ENCODE results near the gene ATG9B. TPM values are rescaled to one million over a fixed set of nuclear protein-coding genes. Genes with fewer than 3 reads are reported as not detected.

The ATG9B gene
- total and polyA plus RNA-seq, 2 of the 13 experiments (the other 11 are each of a cell fraction or from before 2014, with no cell fraction given), result 0.24 TPM; not detected in 1

GRCh38 chr7:151017953-151018420 is 6.3 kb downstream of the ATG9B start (continued):
- no peak for TF ChIP-seq ZNF577 (CRISPR knock-in tag; IDR thresholded peaks at IDR 0.05; ENCODE audit: borderline replicate concordance, low read depth)
- TF ChIP-seq ZNF18 (CRISPR knock-in tag; IDR thresholded peaks at IDR 0.05; ENCODE audit: insufficient replicate concordance), result no peak
- TF ChIP-seq HOXA7 (CRISPR knock-in tag; IDR thresholded peaks at IDR 0.05), result no peak
- no peak for TF ChIP-seq FOXJ3 (CRISPR knock-in tag; IDR thresholded peaks at IDR 0.05; ENCODE audit: borderline replicate concordance)
- no peak for TF ChIP-seq AGO1 (IDR thresholded peaks at IDR 0.05; ENCODE audit: low read depth, low read length, poor library complexity, severe bottlenecking)
- no peak for TF ChIP-seq IRX3 (CRISPR knock-in tag; IDR thresholded peaks at IDR 0.05; ENCODE audit: borderline replicate concordance, low read depth)
- no peak for TF ChIP-seq MNT (IDR thresholded peaks at IDR 0.05)
- no peak for TF ChIP-seq ZEB1 (IDR thresholded peaks at IDR 0.05; ENCODE audit: insufficient replicate concordance, low read depth)
- TF ChIP-seq SMAD9 (CRISPR knock-in tag; IDR thresholded peaks at IDR 0.05), result no peak
- TF ChIP-seq YEATS4 (CRISPR knock-in tag; IDR thresholded peaks at IDR 0.05; ENCODE audit: borderline replicate concordance), result no peak
- peak; percentile 48; the same call in 1 of the 2 replicates for TF ChIP-seq ZNF777 (CRISPR knock-in tag; IDR thresholded peaks at IDR 0.05)
- 0 out of 2 replicates have a peak, but pooled peaks have one; percentile 25 for TF ChIP-seq DNMT1 (CRISPR knock-in tag; IDR thresholded peaks at IDR 0.05)
- no peak for TF ChIP-seq HMG20B (CRISPR knock-in tag; conservative IDR thresholded peaks at IDR 0.05)
- TF ChIP-seq RFXAP (CRISPR knock-in tag; IDR thresholded peaks at IDR 0.05; ENCODE audit: borderline replicate concordance), result no peak
- TF ChIP-seq SATB2 (CRISPR knock-in tag; IDR thresholded peaks at IDR 0.05), result no peak
- no peak for TF ChIP-seq ZNF652 (CRISPR knock-in tag; IDR thresholded peaks at IDR 0.05; ENCODE audit: borderline replicate concordance, low read depth)
- TF ChIP-seq FLYWCH1 (CRISPR knock-in tag; IDR thresholded peaks at IDR 0.05), result no peak
- no peak for TF ChIP-seq HIC2 (CRISPR knock-in tag; IDR thresholded peaks at IDR 0.05; ENCODE audit: low read depth)
- no peak for TF ChIP-seq ZNF790 (CRISPR knock-in tag; IDR thresholded peaks at IDR 0.05; ENCODE audit: borderline replicate concordance)
- no peak for TF ChIP-seq PRMT3 (CRISPR knock-in tag; IDR thresholded peaks at IDR 0.05; ENCODE audit: borderline replicate concordance, low read depth)
- no peak for TF ChIP-seq ZNF773 (CRISPR knock-in tag; IDR thresholded peaks at IDR 0.05; ENCODE audit: borderline replicate concordance)
- no peak for TF ChIP-seq FOXA1 (IDR thresholded peaks at IDR 0.05)
- TF ChIP-seq FOXA1 (CRISPR knock-in tag; IDR thresholded peaks at IDR 0.05), result no peak
- no peak for TF ChIP-seq ZSCAN20 (CRISPR knock-in tag; IDR thresholded peaks at IDR 0.05; ENCODE audit: borderline replicate concordance)
- no peak; the same call in 1 of the 2 replicates for TF ChIP-seq ZNF576 (CRISPR knock-in tag; IDR thresholded peaks at IDR 0.05)
- TF ChIP-seq PLSCR1 (CRISPR knock-in tag; IDR thresholded peaks at IDR 0.05; ENCODE audit: borderline replicate concordance), result no peak
